HG03139 (cell line): ENCODE measurements around the gene SERPINA9.

Experiments
- ATAC-seq: cut with Tn5 transposase; IDR thresholded peaks from one replicate; pipeline ENCODE4 v1.9.1; 2021; ENCODE audit not compliant: unreplicated experiment

The SERPINA9 gene

GRCh38 chr14:94464290-94464689, 11.7 kb downstream of the SERPINA9 start:
- no peak for ATAC-seq

GRCh38 chr14:94462763-94463572, 13.0 kb downstream of the SERPINA9 start:
- no peak for ATAC-seq

- ATAC-seq: no peak
Measured at GRCh38 chr14:94462219-94462551, 13.8 kb downstream of the SERPINA9 start.

DNA sequence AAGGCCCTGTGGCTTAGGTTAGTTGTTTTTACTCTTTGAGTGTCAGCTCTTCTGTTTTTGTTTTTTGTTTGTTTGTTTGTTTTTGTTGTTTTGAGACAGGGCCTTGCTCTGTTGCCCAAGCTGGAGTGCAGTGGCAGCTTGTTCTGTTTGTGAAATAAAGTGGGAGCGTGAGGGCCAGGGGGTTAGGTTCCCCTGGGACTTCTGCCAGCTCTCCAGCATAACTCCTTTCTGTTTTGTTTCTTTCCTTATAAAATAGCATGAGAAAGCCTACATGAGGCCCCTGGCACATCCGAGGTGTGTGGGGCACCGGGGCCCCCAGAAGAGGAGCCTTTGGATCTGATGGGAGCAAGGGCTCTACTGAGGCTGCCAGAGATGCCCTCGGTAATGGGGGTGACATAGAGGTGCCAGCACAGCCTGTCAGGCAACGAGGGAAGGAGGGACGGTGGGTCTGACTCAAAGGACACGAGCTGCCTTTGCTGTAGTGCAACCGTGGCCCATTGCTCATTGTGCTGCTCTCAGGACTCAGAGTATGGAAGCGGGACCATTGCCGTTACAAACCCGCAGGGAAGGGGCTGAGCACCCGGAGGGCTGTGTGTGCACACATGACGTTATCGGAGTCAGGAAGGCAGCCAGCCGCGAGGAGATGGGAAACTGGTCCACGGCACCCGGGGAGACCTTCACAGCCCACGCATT, 14.3 kb downstream of the SERPINA9 start:
- ATAC-seq: no peak

DNA sequence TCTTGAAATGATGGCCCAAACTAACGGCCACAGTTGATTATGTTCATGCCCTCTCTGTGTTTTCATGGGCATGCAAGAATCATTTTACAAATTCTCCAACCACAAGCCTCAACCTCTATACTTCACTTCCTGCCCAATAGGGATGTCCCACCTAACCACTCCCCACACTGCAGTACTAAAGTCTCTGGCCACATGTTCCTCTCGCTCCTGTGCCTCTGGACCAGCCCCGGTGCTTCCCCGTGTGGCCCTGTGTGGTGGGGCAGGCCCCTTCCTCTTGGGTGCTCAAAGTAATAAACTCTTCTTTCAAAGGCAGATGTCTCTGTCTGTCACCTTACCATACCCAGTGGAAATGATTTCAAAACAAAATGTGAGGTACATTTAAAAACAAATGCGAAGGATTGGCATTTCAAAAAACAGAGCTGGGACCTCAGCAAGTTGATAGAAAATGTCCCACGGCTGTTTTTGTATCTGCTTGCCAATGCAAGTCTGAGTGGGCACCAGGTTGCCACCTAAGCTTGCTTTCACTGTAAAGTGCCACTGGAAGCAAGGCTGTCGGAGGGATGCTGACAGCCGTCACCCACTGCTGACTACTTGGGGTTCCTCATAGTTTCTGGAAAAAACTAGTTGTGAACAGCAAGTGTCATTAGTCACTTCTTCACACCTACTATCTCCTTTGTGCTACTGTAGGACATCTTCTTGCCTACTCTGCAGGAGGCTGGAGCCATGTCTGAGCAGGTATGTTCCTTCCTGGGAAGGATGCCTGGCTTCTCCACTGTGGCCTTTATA, 15.2 kb downstream of the SERPINA9 start:
- ATAC-seq: no peak

DNA sequence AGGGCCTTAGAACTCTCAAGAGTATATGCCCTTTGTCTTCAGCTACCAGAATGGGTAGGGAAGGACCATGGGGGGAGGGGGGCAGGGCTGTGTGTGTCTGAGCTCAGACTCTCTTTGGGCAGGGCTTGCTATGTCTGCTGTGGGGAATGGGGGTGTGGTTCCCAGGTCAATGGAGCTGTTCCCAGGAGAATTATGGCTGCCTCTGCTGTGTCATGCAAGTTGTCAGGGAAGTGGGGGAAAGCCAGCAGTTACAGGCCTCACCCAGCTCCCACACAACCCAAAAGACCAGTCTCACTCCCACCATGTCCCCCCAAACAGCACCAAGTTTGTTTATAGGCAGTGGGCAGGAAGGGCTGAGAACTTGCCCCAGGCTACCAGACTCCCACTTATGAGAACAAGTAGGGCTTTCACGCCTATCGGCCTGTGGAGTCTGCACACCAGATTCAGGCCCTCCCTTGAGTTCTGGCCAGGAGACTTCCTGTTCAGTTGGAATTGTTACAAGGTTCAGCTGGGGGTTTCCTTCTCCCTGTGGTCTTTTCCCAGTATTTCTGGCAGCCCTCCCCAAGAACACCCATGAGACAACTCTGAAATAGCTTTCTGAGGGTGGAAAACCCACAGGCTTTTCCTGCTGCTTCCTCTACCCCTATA, 17.3 kb downstream of the SERPINA9 start:
- ATAC-seq: no peak

DNA sequence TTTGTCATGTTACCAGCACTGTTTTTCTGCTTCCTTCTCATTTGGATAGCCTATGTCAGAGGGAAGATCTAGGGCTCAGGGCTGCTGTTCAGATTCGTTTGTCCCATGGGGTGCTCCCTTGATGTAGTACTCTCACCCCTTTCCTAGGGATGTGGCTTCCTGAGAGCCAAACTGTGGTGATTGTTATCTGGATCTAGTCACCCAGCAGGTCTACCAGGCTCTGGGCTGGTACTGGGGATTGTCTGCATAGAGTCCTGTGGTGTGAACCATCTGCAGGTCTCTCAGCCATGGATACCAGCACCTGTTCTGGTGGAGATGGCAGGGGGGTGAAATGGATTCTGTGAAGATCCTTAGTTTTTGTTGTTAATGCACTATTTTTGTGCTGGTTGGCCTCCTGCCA, 17.9 kb downstream of the SERPINA9 start:
- no peak for ATAC-seq

DNA sequence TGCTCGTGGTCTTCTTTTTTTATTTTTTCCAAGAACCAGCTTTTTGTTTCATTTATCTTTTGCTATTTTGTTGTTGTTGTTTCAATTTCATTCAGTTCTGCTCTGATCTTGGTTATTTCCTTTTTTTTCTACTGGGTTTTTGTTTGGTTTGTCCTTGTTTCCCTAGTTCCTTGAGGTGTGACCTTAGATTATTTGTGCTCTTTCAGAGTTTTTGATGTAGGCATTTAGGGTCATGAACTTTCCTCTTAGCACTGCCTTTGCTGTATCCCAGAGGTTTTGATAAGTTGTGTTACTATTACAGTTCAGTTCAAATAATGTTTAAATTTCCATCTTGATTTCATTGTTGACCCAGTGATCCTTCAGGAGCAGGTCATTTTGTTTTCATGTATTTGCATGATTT, 20.1 kb downstream of the SERPINA9 start:
- ATAC-seq: no peak

DNA sequence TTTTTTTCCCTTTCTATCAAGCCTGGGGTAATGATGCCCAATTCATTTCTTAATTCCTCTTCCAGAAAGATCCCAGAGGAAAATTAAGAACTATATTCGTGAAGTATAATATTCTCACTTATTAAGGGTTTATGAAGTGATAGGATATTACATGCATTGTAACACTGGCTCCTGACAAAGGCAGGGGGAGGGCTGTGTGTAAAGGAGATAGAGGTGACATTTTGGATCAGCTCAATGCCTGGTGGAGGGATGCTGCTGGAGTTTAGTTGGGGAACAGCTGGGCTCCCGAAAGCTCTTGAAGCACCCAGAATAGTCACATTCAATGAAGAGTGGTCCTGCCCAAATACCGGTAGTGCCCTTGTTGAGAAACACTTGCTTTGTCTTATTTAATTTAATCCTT, 24.2 kb downstream of the SERPINA9 start:
- ATAC-seq: no peak

GRCh38 chr14:94451091-94451771, 24.8 kb downstream of the SERPINA9 start:
- ATAC-seq: no peak

- ATAC-seq: no peak
Measured at GRCh38 chr14:94450722-94451090, 25.3 kb downstream of the SERPINA9 start.

DNA sequence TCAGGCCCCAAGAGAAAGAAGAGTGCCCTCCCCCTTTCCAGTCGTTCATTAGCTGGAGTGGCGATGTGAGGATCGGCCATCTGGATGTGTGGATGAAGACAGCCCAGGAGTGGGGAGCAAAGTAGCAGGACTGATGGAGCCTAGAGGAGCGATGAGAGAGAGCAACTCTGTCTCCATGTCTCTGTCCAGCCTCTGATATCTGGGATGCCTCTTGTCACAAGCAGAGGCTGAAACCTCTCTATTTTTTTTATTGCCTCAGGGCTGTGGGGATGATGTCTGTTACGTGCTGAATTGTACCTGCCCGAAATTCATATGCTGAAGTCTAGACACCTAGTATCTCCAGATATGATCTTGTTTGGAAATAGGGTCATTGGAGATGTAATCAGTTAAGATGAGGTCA, 26.1 kb downstream of the SERPINA9 start:
- no peak for ATAC-seq

- ATAC-seq: no peak
Measured at GRCh38 chr14:94448071-94448808, 27.8 kb downstream of the SERPINA9 start.

GRCh38 chr14:94447206-94447605, 28.8 kb downstream of the SERPINA9 start:
- no peak for ATAC-seq

DNA sequence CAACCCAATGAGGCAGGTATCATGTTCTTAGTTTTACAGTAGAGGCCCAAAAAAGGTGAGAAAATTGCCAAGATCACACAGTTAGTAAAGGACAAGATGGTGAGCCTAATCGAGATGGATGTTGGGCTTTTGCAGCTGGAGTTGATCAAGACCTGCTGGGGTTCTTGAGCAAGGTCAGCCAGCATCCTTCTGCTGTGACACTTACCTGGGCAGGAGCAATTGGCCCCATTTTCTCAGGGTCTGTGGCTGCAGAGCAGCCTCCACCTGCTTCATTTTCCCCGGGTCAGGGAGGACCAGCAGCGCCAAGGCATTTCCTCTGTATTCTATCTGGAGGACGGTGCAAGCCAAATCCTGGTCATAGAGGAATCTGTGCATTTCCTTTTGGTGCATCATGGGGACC, 29.9 kb downstream of the SERPINA9 start:
- no peak for ATAC-seq

- ATAC-seq: no peak
Measured at GRCh38 chr14:94445003-94445402, 31.0 kb downstream of the SERPINA9 start.

- ATAC-seq: no peak
Measured at GRCh38 chr14:94441531-94442205, 34.3 kb downstream of the SERPINA9 start.

DNA sequence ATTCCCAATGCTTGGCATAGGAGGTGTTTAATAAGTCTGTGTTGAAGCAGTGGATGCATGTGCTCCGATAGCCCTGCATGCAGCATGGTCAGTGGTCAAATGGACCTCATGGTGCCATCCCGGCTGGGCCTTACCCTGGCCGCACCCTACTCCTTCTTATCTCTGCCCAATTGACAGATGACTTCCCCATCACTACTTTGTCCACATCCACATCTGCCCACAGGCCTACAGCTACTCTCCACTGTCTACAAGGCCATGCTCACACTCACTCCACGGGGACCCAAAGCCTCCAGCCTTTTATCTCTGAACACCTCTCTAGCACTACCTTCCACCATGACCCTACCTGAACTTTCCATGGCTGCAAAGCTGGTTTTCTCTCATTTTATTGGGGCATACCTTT, 34.9 kb downstream of the SERPINA9 start:
- ATAC-seq: no peak

DNA sequence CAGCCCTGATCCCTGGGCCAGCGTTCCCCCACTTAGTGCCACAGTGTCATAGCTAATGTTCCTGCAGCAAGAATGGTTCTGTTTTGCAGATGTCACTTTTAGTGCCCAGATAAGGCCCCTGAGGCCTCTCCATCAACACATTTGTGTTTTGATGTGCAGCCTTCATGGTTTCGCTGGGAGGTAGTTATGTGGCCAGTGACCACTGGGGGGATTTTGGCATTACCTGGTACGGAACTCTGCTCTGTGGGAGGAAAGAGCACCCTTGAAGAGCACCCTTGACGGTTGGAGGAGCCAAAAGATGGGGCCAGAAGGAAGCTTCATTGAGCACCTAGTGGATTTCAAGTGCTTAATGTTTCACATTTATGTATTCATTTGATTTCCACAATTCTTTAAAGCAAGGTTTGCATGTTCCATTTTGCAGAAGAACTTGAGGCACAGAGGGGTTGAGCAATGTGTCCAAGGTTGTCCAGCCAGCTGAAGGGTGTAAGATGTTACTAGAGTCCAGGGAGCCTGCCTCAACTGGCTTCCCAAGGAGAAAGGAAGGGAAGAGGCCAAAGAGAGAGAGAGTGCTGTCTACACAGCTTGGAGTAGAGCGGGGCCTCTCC, 36.4 kb downstream of the SERPINA9 start:
- ATAC-seq: no peak
